Inferior parietal cortex (tissue), 1 donor: Measurements from ENCODE around the gene MAJIN.

Experiments used
- DNase-seq: peaks from one replicate; pipeline ENCODE4 v3.0.0-alpha.2; 2016; ENCODE audit errors: extremely low spot score

Gene MAJIN

GRCh38 chr11:64892411-64892831, 79.5 kb downstream of the MAJIN start:
- no peak for DNase-seq

DNA sequence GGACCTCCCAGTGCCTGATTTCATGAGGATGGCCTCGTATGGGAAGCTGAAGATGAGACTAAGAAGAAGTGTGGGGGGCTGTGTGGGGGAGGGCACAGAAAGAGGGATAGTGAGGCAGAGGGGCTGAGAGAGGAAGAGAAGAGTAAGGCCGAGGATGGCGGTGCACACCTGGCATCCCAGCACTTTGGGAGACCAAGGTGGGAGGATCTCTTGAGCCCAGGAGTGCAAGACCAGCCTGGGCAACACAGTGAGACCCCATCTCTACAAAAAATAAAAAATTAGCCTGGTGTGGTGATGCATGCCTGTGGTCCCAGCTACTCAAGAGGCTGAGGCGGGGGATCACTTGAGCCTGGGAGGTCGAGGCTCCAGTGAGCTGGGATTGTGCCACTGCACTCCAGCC, 80.0 kb downstream of the MAJIN start:
- DNase-seq: no peak

DNA sequence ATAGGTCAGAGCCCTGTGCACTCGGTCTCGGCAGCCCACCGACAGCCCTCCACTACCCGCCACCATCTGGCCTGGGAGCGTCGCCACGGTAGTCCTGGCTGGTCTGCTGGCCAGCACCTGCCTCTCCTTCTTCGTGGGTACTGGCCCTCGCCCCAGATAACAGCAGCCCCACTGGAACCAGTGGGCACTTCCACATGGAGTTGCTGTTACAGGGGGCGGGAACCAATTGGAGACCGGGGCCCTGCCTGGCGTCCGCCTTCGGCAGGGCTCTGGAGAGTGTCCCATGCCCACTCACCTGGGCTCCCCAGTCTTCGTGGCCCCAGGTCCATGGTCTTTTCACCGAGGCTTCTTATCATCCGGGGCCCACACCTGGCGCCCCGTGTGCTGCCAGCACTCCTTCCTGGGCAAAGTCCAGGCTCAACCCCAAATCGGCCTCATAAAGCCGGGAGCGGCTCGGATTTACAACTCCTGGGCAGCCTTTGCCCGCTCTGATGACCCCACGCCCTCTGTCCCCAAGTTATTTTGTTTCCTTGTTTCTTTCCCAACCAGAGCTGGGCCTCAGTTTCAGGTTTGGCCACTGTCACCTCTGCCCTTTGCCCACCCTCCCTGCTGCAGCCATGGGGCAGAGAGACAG, 80.6 kb downstream of the MAJIN start:
- no peak for DNase-seq

GRCh38 chr11:64890522-64890939, 81.4 kb downstream of the MAJIN start:
- DNase-seq: no peak

- DNase-seq: no peak
Observed at GRCh38 chr11:64888729-64889511, 83.0 kb downstream of the MAJIN start.

- DNase-seq: no peak
Observed at GRCh38 chr11:64888406-64888728, 83.5 kb downstream of the MAJIN start.
